H1 (cell line): ENCODE data around the gene CADPS. TPM values are rescaled to one million over a fixed set of nuclear protein-coding genes. Genes with fewer than 3 reads are reported as not detected.

Source experiments
- CTCF ChIA-PET: fragments of 300-600 bp; sonication (Branson Sonifier 250); formaldehyde crosslinking; loops from one replicate; lab custom pipeline; 2021; ENCODE audit not compliant: partially characterized antibody; lab: Charles Lee
- POLR2A ChIA-PET: fragments of 300-600 bp; sonication (Branson Sonifier 250); formaldehyde crosslinking; loops from one replicate; lab custom pipeline; 2021; ENCODE audit warnings: inconsistent platforms; ENCODE audit not compliant: partially characterized antibody; lab: Charles Lee
- DNase-seq, 2 experiments: peaks; one replicate each; pipeline versions ENCODE4 v3.0.0 to v3.0.0-alpha.2; 2010 to 2022; ENCODE audit warnings: low spot score in 2 of 2, low read depth in 1 of 2, mixed read lengths in 1 of 2
- FAIRE-seq: peaks from 2 replicates; lab custom pipeline; 2011; peaks lifted over from hg19 to GRCh38; lab: Jason Lieb, UNC
- H2AFZ ChIP-seq: 2 replicates; pipeline ENCODE4 v1.8.1; 2012; ENCODE audit warnings: low read length, inconsistent platforms
- H2AK5ac ChIP-seq: 2 replicates; pipeline ENCODE4 v1.6.1; 2013; ENCODE audit warnings: low read depth, low read length
- H2BK120ac ChIP-seq: replicated peaks from 2 replicates; pipeline ENCODE3; 2013; ENCODE audit warnings: low read depth, low read length, inconsistent platforms
- H2BK12ac ChIP-seq: 2 replicates; pipeline ENCODE4 v1.6.1; 2013; ENCODE audit warnings: low read depth, low read length
- H2BK15ac ChIP-seq: 2 replicates; pipeline ENCODE4 v1.6.1; 2013; ENCODE audit warnings: low read length
- H2BK20ac ChIP-seq: 2 replicates; pipeline ENCODE4 v1.6.1; 2013; ENCODE audit warnings: low read length
- H2BK5ac ChIP-seq: 2 replicates; pipeline ENCODE4 v1.6.1; 2013; ENCODE audit warnings: low read depth, low read length
- H3K14ac ChIP-seq: 2 replicates; pipeline ENCODE4 v1.6.1; 2013; ENCODE audit warnings: inconsistent platforms; ENCODE audit not compliant: insufficient read length
- H3K18ac ChIP-seq: 2 replicates; pipeline ENCODE4 v1.6.1; 2013; ENCODE audit warnings: low read length; ENCODE audit errors: extremely low read depth
- H3K23ac ChIP-seq: 2 replicates; pipeline ENCODE4 v1.6.1; 2013; ENCODE audit warnings: inconsistent platforms; ENCODE audit not compliant: insufficient read length
- H3K23me2 ChIP-seq: 2 replicates; pipeline ENCODE4 v1.6.1; 2013; ENCODE audit warnings: low read depth, low read length
- H3K27ac ChIP-seq: 2 replicates; pipeline ENCODE4 v1.6.1; 2011; ENCODE audit warnings: low read depth, low read length, inconsistent platforms
- H3K27me3 ChIP-seq, 4 experiments: replicated peaks in 1 of 4; 1 replicate in 1 of 4; 2 replicates in 3 of 4; pipeline versions ENCODE4 v1.6.1 to v1.8.1; 2011 to 2013; ENCODE audit warnings: low read length in 3 of 4, mild to moderate bottlenecking in 3 of 4, inconsistent platforms in 2 of 4, mixed read lengths in 2 of 4, moderate library complexity in 1 of 4; ENCODE audit not compliant: control insufficient read depth in 3 of 4, insufficient read depth in 3 of 4; ENCODE audit errors: extremely low read depth in 1 of 4
- H3K36me3 ChIP-seq, 4 experiments: 2 replicates each; pipeline versions ENCODE4 v1.6.1 to v1.8.1; 2011 to 2013; ENCODE audit warnings: mild to moderate bottlenecking in 4 of 4, low read length in 3 of 4, moderate library complexity in 2 of 4, control low read depth in 1 of 4, inconsistent platforms in 1 of 4; ENCODE audit not compliant: insufficient read depth in 4 of 4, control insufficient read depth in 2 of 4
- H3K4ac ChIP-seq: replicated peaks from 2 replicates; pipeline ENCODE3; 2013; ENCODE audit warnings: low read length, low read depth, mixed read lengths, inconsistent platforms; ENCODE audit not compliant: insufficient read length
- H3K4me1 ChIP-seq, 4 experiments: replicated peaks in 1 of 4; 1 replicate in 1 of 4; 2 replicates in 3 of 4; pipeline versions ENCODE4 v1.6.1 to v1.8.1; 2011 to 2013; ENCODE audit warnings: low read length in 3 of 4, inconsistent platforms in 2 of 4, mixed read lengths in 1 of 4; ENCODE audit not compliant: insufficient read depth in 4 of 4, control insufficient read depth in 3 of 4
- H3K4me2 ChIP-seq, 2 experiments: 2 replicates each; pipeline versions ENCODE4 v1.6.1 to v1.8.1; 2011 to 2013; ENCODE audit warnings: low read depth in 2 of 2, low read length in 2 of 2, control low read depth in 1 of 2, inconsistent platforms in 1 of 2, mild to moderate bottlenecking in 1 of 2; ENCODE audit not compliant: insufficient read depth in 1 of 2
- H3K4me3 ChIP-seq, 4 experiments: fragments of 200-600, 300-600 bp in 1 of 4; sonication (generic), shearing (Covaris generic), sonication (Bioruptor Twin) in 1 of 4; 2 replicates each; pipeline versions ENCODE4 v1.5.1 to v1.8.1; 2011 to 2016; ENCODE audit warnings: low read length in 4 of 4, low read depth in 3 of 4, control low read depth in 2 of 4, inconsistent platforms in 2 of 4, mild to moderate bottlenecking in 2 of 4, mixed read lengths in 1 of 4, moderate library complexity in 1 of 4; ENCODE audit not compliant: insufficient read depth in 2 of 4; ENCODE audit errors: extremely low read depth in 1 of 4
- H3K56ac ChIP-seq: replicated peaks from 2 replicates; pipeline ENCODE3; 2013; ENCODE audit warnings: low read depth, mild to moderate bottlenecking, mixed read lengths, low read length, inconsistent platforms; ENCODE audit not compliant: insufficient read length
- H3K79me1 ChIP-seq: 2 replicates; pipeline ENCODE4 v1.6.1; 2013; ENCODE audit warnings: low read depth, low read length, control low read depth
- H3K79me2 ChIP-seq, 2 experiments: 2 replicates each; pipeline versions ENCODE4 v1.6.1 to v1.8.1; 2012 to 2013; ENCODE audit warnings: low read length in 2 of 2, mild to moderate bottlenecking in 2 of 2, inconsistent platforms in 1 of 2; ENCODE audit not compliant: insufficient read depth in 2 of 2, control insufficient read depth in 1 of 2
- H3K9ac ChIP-seq, 4 experiments: replicated peaks in 1 of 4; 1 replicate in 1 of 4; 2 replicates in 3 of 4; pipeline versions ENCODE4 v1.6.1 to v1.8.1; 2011 to 2013; ENCODE audit warnings: low read depth in 3 of 4, low read length in 3 of 4, control low read depth in 2 of 4, mild to moderate bottlenecking in 2 of 4, moderate library complexity in 2 of 4, inconsistent platforms in 1 of 4; ENCODE audit errors: extremely low read depth in 1 of 4
- H3K9me3 ChIP-seq, 2 experiments: 2 replicates each; pipeline versions ENCODE4 v1.6.1 to v1.8.1; 2012 to 2013; ENCODE audit warnings: mild to moderate bottlenecking in 2 of 2, moderate library complexity in 2 of 2, control low read depth in 1 of 2, inconsistent platforms in 1 of 2, low read depth in 1 of 2, low read length in 1 of 2, mixed read lengths in 1 of 2; ENCODE audit not compliant: insufficient read depth in 2 of 2
- H4K20me1 ChIP-seq, 2 experiments: replicated peaks in 1 of 2; 2 replicates each; pipeline versions ENCODE3 to v1.8.1; 2011 to 2013; ENCODE audit warnings: inconsistent platforms in 2 of 2, low read length in 2 of 2, mild to moderate bottlenecking in 1 of 2; ENCODE audit not compliant: insufficient read depth in 2 of 2, control insufficient read depth in 1 of 2
- H4K5ac ChIP-seq: 2 replicates; pipeline ENCODE4 v1.6.1; 2013; ENCODE audit warnings: low read length, low read depth, mixed read lengths, inconsistent platforms; ENCODE audit not compliant: insufficient read length
- H4K8ac ChIP-seq: 2 replicates; pipeline ENCODE4 v1.8.0; 2013; ENCODE audit warnings: mild to moderate bottlenecking, moderate library complexity, low read length, inconsistent platforms; ENCODE audit not compliant: insufficient read depth; ENCODE audit errors: extremely low read depth
- H4K91ac ChIP-seq: replicated peaks from 2 replicates; pipeline ENCODE3; 2013; ENCODE audit warnings: low read length, mixed read lengths, inconsistent platforms; ENCODE audit not compliant: insufficient read length
- ATF2 ChIP-seq: IDR thresholded peaks from 2 replicates; pipeline ENCODE4 v1.6.1; 2012; ENCODE audit warnings: low read length, inconsistent platforms
- EGR1 ChIP-seq: IDR thresholded peaks from 2 replicates; pipeline ENCODE4 v1.6.1; 2011; ENCODE audit warnings: low read depth, low read length, borderline replicate concordance
- JUND ChIP-seq: IDR thresholded peaks from 2 replicates; pipeline ENCODE4 v1.6.1; 2011; ENCODE audit warnings: mild to moderate bottlenecking, improper control_type of control experiment, low read length
- KDM1A ChIP-seq: fragments of 200-600, 300-600 bp; sonication (generic); IDR thresholded peaks from 2 replicates; pipeline ENCODE4 v1.7.1; 2016; ENCODE audit warnings: mild to moderate bottlenecking, low read length, borderline replicate concordance
- KDM4A ChIP-seq: IDR thresholded peaks from one replicate; pipeline ENCODE4 v1.7.1; 2012; ENCODE audit warnings: low read depth, mild to moderate bottlenecking, moderate library complexity, low read length, inconsistent platforms; ENCODE audit not compliant: severe bottlenecking
- RXRA ChIP-seq: IDR thresholded peaks from 2 replicates; pipeline ENCODE4 v1.6.1; 2011; ENCODE audit warnings: low read depth, mild to moderate bottlenecking, low read length, moderate library complexity; ENCODE audit not compliant: insufficient read depth
- polyA plus RNA-seq, 7 experiments: library from polyadenylated mRNA; depleted of rRNA in 3 of 7; stranded (reverse) in 5 of 7; unstranded in 2 of 7; fragments of >200 nt in 5 of 7; fragments of 200-250 nt in 2 of 7; gene quantifications; 1 replicate in 5 of 7; 2 replicates in 1 of 7; 4 replicates in 1 of 7; pipeline versions ENCODE4 v1.2.1 to v1.2.3, GENCODE V29; 2011 to 2013; ENCODE audit warnings: missing spikeins in 2 of 7, mixed read lengths in 2 of 7
- total RNA-seq: library from RNA; stranded (reverse); fragmentation: NEBNext Ultra II Directional; extraction: Animal tissue kit (Norgen Biotek cat#: 25700); gene quantifications from 2 replicates; pipeline ENCODE4 v1.2.1, GENCODE V29; 2021

The CADPS gene
- total and polyA plus RNA-seq, 2 of the 8 experiments (the other 6 are each of a cell fraction or from before 2014, with no cell fraction given), result 7.1 to 10.2 TPM

DNA sequence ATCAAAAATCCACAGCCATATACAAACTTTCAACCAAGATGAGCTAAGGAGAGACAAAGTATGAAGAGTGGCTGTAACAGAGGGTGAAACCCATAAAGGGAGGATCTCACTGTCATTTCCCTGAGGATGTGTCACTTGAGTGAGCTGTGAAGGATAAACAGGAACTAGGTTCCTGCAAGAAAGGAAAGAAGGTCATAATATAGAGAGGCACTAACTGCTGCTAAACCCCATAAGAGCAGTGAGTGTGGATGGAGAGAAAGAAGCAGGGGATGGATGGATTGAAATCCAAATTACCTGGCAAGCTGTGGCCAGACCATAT is 45.2 kb upstream of the CADPS start:
- Histone ChIP-seq H2AK5ac (no peak overlapping the region), H3K9me3 (no peaks in the 10 kb centered on the region), H3K23ac (no peak overlapping the region), H3K27me3 (peaks cover 0 to 1% (median 0%) of the 10 kb centered on the region in 4 experiments; a peak in 1 of 7 replicates), H4K5ac (no peak overlapping the region), H3K27ac (no peak overlapping the region), H4K20me1 (no peaks in the 10 kb centered on the region), H2BK120ac (no peak overlapping the region), H2BK15ac (no peak overlapping the region), H3K36me3 (no peaks in the 10 kb centered on the region), H2BK12ac (no peak overlapping the region; the same call in 1 of the 2 replicates), H4K8ac (no peak overlapping the region), H2AFZ (no peak overlapping the region), H2BK20ac (peak overlapping the region; percentile 49; the same call in 1 of the 2 replicates), H3K4me1 (peaks cover 0 to 6% (median 4%) of the 10 kb centered on the region in 4 experiments; a peak in 6 of 7 replicates), H3K9ac (no peak overlapping the region), H3K18ac (no peak overlapping the region), H4K91ac (peak overlapping the region; percentile 7), H3K4me3 (no peak overlapping the region), H3K4ac (no peak overlapping the region), H3K23me2 (no peaks in the 10 kb centered on the region; the same call in 1 of the 2 replicates), H3K14ac (no peak overlapping the region), H3K79me1 (no peaks in the 10 kb centered on the region), H3K4me2 (no peak overlapping the region), H2BK5ac (no peak overlapping the region), H3K56ac (no peak overlapping the region), H3K79me2 (no peaks in the 10 kb centered on the region)
- POLR2A ChIA-PET, result interaction anchor here (1.0 kb wide), 1 partner anchor 11 kb away, joined by 3 read pairs; no protein-coding TSS in a partner anchor
- TF ChIP-seq KDM4A, result no peak
- no peak for TF ChIP-seq KDM1A
- TF ChIP-seq ATF2, result no peak
- no peak for TF ChIP-seq JUND
- no peak for TF ChIP-seq RXRA
- no peak for TF ChIP-seq EGR1
- no peak for DNase-seq
- no peak for FAIRE-seq
- CTCF ChIA-PET, result interaction anchor here (0.9 to 1.7 kb wide), 4 partner anchors 9 to 312 kb away, joined by 3 to 4 read pairs (median 4); no protein-coding TSS in a partner anchor
